GM21529 (cell line): ENCODE results near the gene MAN2B1.
A peak's percentile ranks its signal among the peaks of the same experiment; 100 is the strongest.
"Not testable (repeated sequence)": the region's sequence is repeated elsewhere in the genome, so short reads cannot be mapped to it uniquely, and the experiment has no call there.

Source experiments
- ATAC-seq: cut with Tn5 transposase; IDR thresholded peaks from one replicate; pipeline ENCODE4 v1.9.1; 2021; ENCODE audit not compliant: unreplicated experiment

Gene MAN2B1

DNA sequence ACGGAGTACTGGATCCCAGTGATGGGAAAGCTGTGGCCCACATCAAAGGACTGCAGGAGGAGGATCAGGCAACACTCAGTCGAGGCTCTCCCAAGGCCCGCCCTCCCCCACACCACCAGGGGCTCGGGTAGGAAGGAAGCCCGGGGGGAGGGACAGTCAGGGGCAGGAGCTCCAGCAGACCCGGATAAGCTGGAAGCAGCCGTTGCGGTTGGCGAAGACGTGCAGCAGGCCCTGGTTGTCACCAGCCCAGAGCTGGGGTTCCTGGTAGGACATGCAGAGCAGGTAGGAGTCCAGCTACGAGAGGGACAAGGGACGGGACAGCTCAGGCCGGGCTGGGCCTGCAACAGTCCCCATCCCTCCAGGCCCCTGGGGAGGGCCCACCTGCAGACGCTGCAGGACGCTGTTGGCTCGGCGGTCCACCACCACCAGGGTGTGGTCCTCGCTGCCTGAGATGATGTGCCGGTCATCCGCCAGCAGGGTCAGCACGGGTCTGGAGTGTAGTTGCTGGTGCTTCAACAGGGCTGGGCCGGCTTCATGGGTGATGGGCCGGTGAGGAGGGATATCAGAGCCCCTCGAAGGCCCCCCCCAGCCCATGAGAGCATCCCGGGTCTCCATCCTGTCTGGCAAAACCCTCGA is 23.2 kb upstream of the MAN2B1 start:
- ATAC-seq, result no peak

DNA sequence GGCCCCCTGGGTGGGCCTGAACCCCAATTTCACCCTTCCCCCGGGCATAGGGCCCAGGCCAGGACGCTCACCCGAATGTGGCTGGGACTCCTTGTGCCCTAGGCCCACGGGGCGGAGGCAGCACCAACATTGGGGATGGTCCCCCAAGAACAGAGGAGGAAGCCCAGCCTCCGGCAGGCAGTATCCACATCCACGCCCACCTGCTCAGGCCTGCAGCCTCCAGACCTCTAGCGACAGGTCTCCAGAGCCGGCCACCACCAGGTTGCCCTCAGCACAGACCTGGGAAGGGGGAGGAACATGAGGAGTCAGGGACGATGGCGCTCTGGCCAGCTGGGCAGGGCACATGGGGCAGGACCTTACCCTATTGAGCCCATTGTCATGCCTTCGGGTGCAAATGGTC is 22.5 kb upstream of the MAN2B1 start:
- ATAC-seq, result no peak

DNA sequence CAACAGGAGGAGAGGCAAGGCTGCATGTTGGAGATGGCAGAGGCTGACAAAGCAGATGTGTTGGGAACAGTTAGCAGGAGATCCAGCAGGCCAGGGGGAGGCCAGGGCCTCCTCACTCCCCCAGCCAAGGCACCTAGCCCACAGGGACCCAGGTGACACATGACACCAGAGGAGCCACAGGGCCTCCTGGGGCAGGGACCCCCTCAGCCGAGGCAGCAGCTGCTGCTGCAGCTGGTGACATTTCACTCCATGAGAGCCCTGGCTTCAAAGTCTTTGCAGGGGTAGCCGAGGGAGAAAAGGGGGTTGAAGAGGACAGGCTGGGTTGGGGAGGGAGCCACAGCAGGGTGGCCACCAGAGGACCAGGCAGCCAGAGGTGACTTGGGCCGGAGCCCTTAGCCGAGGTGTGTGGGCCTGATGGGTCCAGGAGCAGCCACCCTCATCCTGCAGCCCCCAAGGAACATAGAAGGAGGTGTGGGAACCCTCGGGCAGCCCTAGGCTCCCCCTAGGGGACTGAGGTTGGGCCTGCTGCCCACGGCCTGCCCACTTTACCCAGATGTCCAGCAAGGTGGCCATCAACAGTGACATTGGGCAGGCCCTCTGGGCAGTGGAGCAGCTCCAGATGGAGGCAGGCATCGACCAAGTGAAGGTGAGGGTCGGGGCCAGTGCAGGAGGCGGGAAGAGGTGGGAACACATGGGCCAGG is 21.1 kb upstream of the MAN2B1 start, which contains the start of gene GNG14:
Gene GNG14 (plus strand): TSS at position 503 of the 701 bp plus-strand sequence. CDS start 51 bp downstream, at position 554.
- no peak for ATAC-seq

DNA sequence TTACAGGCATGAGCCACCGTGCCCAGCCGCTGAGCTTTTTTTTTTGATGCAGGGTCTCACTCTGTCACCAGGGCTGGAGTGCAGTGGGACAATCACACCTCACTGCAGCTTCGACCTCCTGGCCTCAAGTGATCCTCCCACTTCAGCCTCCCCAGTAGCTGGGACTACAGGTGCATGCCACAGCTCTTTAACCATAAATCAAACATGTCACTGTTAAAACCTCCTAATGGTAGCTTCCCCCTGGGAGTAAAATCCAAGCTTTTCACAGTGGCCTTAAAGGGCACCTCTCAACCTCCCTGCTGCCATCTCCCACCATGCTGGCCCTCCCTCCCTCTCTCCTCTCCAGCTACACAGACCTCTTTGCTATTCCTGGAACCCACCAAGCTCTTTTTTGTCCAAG is 19.3 kb upstream of the MAN2B1 start:
- ATAC-seq, result no peak

DNA sequence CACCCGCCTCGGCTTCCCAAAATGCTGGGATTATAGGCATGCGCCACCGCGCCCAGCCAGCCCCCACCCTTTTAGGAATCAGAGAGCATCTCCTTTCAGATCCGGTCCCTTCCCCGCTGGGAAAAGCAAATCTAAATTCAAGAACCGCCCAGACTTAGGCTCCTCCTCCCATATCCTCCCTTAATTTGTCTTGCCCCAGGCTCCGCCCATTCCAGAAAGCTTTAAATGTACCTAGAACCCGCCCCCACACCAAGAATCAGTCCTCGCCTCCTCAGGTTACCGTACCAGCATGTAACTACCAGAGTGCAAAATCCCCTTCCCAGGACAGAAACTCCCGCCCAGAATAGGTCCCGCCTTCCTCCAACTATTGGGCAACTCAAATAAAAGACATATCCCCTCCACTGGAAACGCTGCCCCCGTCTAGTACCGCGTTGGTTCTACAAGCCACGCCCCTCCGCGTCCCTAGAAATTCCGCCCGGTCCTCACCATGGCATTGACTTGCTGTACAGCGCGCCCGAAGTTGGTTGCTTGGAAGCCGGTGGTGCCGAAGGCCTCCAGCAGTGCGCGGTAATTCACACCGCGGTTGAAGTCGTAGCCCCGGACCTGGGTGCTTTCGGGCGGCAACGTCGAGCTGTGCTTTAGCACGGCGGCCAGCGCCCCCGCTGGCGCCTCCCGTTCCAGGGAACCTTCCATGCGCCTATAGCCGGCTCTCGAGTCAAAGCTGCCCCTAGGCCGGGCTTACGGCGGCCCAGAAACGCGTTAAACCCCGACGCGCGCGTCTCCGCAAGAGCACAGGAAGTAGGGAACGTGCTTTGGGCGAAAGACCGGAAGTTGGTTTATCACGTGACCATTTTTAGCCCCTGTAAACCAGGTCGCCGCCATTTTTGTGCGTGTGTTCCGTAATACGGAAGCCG is 14.8 kb upstream of the MAN2B1 start, which contains the start of gene DHPS:
Gene DHPS (minus strand): TSS at position 807 of the 914 bp plus-strand sequence. CDS start 114 bp downstream, at position 693.
- peak; percentile 59 for ATAC-seq

DNA sequence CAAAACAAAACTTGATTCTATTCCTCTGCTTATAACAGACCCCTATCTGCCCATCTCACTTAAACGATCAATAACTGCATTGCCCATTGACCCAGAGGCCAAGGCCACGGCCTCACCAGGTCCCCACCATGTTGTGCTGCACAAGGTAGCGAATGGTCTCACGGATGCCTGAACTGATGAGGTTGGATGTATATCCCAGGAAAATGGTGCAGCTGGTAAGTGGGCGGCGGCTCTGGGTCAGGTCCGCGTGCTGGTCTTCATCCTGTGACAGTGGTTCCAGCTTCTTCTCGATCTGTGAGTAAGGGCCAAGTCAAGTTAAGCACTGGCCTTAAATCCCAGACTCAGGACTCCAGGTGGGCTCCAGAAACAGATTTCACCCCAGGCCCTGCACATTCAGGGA is 13.5 kb upstream of the MAN2B1 start:
- no peak for ATAC-seq

DNA sequence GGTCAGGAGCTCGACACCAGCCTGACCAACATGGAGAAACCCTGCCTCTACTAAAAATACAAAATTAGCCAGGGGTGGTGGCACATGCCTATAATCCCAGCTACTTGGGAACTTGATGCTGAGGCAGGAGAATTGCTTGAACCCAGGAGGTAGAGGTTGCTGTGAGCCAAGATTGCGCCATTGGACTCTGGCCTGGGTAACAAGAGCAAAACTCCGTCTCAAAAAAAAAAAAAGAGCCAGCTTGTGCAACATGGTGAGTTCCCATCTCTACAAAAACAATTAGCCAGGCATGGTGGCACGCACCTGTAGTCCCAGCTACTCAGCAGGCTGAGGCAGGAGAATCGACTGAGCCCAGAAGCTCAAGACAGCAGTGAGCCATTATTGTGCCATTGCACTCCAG is 11.5 kb upstream of the MAN2B1 start:
- not testable (repeated sequence) for ATAC-seq

DNA sequence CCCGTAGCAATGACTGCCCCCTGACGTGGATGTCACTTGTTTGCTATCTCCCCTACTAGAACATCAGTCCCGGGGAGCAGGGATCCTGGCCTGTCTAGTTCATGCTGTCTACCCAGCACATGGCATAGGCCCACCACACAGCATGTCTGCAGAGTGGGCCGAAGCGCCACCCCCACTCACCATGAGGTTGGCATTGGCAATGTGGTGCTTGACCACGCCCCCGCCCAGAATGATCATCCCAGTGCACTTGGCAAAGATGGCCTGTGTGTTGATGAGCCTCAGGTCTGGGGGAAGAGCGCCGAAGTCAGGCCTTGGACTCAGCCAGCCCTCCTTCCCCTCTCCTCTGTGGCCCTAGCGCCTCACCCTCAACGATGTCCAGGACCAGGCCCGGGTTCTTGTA is 10.4 kb upstream of the MAN2B1 start:
- no peak for ATAC-seq

DNA sequence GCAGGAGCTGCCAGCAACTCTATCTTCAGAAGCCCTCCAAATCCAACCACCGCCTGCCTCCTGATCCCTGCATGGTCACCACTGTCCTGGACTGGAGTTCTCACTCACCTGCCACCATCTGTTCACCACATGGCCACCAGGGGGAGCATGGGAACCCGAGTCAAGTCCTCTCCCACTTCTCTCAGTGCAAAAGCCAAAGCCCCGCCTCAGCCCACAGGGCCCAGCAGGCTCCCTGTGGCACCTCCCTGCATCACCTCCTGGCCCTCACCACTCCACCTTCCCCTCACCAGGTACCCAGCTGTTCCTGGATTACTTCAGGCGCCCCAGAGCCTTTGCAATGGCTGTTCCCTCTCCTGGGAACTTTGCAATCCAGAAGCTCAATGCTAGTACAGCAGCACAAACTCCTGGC is 9.8 kb upstream of the MAN2B1 start:
- ATAC-seq, result no peak

DNA sequence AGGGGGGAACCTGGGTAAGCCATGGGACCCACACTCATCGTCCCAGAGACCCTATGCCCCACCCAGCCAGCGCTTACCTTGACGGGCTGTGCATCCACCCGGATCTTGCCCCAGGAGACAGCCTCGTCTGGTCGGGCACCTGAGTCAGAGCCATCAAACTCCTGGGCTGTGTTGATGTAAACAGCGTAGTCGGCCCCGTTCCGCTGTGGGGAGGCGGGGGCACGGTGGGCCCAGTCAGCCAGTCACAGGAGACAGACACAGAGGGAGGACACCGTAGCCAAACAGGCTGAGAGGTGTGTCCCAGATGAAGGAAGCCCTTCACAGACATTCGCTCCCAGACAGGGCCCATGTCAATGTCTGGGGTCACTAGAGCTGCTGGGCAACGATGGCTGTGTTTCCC is 9.4 kb upstream of the MAN2B1 start:
- no peak for ATAC-seq

DNA sequence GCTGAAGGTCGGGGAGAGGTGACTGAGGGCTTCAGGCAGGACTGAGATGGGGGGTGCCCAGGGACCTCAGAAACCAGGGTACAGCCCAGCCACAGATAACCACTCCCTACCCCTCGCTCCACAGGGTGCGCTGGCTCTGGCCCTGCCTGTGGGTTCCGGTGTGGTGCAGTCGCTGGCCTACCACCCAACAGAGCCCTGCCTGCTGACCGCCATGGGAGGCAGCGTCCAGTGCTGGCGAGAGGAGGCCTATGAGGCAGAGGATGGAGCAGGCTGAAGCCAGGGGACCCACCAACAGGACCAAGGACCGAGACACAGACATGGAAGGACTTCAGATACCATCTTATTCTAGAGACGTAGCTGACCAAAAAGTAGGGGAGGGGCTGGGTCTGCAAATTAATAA is 8.9 kb upstream of the MAN2B1 start:
- no peak for ATAC-seq

DNA sequence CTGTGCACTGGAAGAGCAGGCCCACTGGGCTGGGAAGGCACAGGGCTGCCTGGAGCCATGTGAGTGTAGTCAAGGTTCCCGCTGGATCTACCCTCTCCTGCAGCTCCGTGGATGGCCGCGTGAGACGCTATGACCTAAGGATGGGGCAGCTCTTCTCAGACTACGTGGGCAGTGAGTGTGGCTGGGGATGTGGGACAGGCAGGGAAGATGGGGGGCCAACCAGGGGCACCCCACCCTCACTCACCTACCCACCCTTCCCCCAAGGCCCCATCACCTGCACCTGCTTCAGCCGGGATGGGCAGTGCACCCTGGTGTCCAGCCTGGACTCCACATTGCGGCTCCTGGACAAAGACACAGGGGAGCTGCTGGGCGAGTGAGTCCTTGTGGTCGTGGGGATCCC is 6.2 kb upstream of the MAN2B1 start:
- no peak for ATAC-seq

DNA sequence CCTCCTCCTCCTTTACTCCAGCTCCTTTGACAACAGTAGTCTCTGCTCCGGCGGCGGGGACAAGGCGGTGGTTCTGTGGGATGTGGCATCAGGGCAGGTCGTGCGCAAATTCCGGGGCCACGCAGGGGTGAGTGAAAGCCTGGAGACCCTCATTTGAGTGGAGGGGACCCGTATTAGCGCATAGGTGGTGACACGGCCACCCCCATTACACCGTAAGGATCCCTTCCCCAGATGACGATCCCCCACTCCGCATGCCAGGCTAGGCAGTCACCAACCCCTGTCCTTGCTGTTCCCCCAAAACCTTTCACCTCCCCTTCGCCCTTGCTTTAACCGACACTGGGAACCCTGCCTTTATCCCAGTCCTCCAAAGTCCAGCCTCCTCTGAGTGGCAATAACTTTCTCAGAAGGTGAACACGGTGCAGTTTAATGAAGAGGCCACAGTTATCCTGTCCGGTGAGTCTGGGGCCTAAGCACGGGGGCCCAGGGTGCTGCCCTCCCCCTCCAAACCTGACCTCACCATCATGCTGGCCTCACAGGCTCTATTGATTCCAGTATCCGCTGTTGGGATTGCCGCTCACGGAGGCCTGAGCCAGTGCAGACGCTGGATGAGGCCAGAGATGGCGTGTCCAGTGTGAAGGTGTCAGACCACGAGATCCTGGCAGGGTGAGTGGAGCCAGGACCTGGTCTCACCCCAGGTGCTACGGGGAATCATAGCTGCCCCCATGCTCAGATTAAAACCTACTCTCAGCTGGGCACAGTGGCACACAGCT is 3.8 kb upstream of the MAN2B1 start:
- ATAC-seq, result no peak

DNA sequence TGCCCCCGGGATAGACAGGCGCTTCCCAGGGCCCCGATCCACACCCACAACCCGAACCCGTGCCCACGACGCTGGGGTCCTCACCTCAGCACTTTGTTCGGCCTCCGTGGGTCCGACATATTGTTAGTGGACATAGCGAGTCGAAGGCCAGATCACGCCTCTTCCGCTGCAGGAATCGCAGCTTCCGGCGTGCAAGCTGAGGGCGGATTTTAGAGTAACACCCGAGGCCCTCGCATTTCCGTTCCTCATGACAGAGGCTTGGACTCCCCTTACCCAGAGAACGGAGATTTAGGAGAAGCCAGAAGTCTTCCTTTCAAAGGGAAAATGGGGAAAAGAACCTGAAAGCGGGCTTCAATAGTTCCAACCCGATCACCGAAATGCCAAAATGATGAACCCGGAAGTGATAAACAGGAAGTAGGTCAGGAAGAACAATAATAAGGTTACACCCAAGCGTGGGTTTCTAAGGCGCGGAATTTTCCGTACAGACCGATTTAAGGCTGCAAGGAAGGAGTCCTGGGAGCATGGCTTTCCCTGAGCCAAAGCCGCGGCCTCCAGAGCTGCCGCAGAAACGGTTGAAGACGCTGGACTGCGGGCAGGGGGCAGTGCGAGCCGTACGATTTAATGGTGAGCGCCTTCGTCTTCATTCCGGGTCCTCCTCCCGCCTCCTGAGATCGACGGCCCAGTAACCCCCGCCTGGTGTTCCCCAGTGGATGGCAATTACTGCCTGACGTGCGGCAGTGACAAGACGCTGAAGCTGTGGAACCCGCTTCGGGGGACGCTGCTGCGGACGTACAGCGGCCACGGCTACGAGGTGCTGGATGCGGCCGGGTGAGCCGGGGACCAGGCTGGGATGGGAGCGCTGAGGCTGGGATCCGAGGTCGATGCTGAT is 3.0 kb upstream of the MAN2B1 start:
- ATAC-seq, result peak; percentile 38

DNA sequence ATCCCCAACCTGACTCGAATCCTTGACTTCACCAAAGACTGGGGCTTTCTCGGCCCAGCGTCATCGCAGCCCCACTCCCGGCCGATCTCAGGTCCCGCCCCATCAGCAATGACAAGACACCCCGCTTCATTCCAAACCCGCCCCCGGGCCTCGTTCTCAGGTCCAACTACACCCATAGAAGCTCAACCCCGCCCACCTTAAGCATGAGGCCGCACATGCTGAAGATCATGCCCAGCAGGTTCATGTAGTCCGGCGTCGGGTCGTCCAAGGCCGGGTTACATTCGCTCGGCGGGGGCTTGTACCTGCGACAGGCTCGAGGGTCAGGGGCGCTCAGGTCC is 2.4 kb upstream of the MAN2B1 start:
- ATAC-seq, result no peak

DNA sequence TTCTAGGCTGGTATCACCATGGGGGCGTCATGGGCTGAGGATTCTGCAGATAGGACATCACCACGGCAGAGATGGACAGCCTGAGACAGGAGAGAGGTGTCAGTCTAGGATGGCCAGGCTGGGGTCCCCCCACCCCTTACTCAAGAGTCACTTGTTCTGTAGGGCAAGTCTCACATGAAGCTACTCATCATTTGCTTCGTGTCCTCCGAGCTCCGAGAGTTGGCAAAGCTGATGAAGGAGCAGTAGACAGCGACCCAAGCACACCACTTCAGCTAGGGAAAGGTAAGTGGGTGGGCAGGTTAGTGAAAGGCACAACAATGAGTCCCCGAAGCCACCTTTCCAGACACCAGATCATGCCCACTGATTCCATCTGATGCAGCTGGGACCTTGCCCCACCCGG is 1.8 kb upstream of the MAN2B1 start:
- no peak for ATAC-seq

DNA sequence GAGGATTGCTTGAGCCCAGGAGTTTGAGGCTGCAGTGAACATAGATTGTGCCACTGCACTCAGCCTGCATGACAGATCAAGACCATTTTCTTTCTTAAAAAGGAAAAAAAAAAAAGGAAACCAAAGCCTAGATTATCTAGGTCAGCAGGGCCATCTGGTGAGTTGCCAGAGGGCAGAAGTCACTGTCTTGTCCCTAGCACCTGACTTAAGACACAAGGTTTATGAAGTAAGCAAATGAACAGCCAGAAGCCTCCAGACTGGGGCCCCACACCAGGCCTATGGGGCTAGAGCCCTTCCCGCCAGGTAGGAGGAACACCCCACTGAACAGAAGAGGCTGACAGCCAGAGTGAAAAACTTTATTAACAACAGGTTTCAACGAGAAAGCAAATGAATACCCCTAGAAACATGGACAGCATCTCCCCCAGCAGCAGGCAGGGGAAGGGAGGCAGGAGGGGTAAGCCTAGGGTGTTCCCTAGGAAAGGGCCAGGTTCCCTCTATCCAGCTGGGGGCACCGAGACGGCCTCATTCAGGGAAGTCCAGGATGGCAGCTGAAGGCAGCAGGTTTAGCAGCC is 1.3 kb upstream of the MAN2B1 start:
- no peak for ATAC-seq

DNA sequence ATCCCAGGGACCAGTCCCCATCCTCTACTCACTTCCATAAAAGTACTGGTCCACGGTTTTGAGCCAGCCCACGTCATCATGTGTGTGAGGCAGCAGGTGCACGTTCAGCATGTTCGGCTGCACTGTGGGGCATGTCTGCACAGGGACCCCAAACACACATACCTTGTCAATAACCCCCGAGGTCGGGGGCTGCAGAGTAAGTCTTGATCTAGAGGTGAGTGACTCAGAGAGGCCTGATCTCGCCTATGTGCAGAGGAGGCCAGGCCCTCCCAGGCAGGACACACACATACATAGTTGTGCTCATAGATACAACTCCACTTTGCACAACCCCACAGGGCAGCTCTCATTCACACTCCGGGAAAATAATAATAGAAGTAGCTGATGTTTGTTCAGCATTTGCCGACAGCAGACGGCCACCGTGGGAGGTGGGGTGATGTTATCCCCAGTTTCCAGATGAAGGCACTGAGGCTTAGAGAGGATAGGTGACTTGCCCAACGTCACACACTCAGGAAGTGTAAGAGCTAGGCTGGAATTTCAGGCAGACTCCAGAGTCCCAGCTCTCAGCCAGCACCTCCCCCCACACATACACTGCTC is 774 bp downstream of the MAN2B1 start:
- ATAC-seq, result no peak

DNA sequence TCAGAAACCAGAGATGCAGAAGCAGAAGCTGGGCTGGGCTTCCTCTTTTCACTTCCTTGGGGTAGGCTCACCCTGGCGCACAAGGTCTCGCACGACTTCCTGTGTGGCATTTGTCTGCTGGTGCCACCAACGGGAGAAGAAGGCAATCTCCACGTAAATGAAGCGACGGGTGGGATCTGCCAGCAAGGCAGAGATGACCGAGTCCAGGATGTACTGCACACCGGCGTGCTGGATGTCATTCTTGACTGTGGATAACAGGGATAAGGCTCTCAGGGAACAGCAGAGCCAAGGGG is 1.3 kb downstream of the MAN2B1 start:
- ATAC-seq, result no peak
